Rectal smooth muscle tissue (tissue), 1 donor: ENCODE data around the gene KCNC1.

Experiments
- H3K27ac ChIP-seq: one replicate; pipeline ENCODE4 v1.7.0; 2013; ENCODE audit warnings: low read depth, low read length, inconsistent platforms
- H3K27me3 ChIP-seq: one replicate; pipeline ENCODE4 v1.7.0; 2013; ENCODE audit warnings: low read length; ENCODE audit not compliant: control insufficient read depth, insufficient read depth
- H3K36me3 ChIP-seq: one replicate; pipeline ENCODE4 v1.7.0; 2013; ENCODE audit warnings: low read length; ENCODE audit not compliant: control insufficient read depth, insufficient read depth
- H3K4me1 ChIP-seq: one replicate; pipeline ENCODE4 v1.7.0; 2013; ENCODE audit warnings: low read length; ENCODE audit not compliant: control insufficient read depth, insufficient read depth
- H3K4me3 ChIP-seq: one replicate; pipeline ENCODE4 v1.7.0; 2013; ENCODE audit warnings: low read length
- H3K9ac ChIP-seq: one replicate; pipeline ENCODE4 v1.7.0; 2013; ENCODE audit warnings: low read length

The KCNC1 gene

DNA sequence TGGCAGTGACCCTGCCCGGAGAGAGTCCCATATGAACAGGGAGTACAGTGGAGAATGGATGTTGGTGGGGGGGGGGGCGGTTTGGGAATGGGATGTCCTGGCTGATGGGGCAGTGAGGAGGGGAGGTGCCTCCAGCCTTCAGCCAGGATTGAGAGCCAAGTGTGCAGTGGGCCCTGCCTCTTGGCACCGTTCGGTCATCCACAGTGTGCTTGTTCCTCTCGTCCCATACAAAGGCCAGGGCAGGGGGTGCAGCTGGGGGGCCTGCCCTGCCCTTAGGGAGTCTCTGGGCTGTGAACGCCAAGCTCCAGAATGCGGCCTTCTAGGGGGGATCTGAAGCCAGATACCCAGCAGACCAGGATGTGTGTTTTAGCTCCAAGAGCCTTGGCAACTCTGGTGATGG is 34.0 kb downstream of the KCNC1 start:
- H3K27ac ChIP-seq = no peak overlapping the region
- no peaks in the 10 kb centered on the region for H3K36me3 ChIP-seq
- H3K9ac ChIP-seq = no peak overlapping the region
- no peak overlapping the region for H3K4me3 ChIP-seq
- H3K27me3 ChIP-seq = no peaks in the 10 kb centered on the region
- no peaks in the 10 kb centered on the region for H3K4me1 ChIP-seq

DNA sequence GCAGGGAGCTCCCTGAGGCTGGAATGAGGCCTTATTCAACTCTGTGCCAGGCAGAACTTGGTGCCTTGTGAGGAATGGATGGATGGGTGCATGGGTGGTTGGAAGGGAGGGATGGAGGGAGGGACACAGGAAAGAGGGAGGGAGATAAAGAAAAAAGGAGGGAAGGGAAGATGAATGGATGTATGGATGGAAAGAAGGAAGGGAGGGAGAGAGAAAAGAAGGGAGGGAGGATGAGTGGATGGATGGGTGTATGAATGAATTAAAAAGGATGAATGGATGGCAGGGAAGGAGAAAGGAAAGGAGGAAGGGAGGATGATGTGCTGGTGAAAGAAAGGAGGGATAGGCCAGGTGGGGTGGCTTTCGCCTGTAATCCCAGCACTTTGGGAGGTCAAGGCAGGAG is 34.6 kb downstream of the KCNC1 start:
- H3K36me3 ChIP-seq = no peaks in the 10 kb centered on the region
- H3K4me1 ChIP-seq = no peaks in the 10 kb centered on the region
- H3K27ac ChIP-seq = no peak overlapping the region
- no peaks in the 10 kb centered on the region for H3K27me3 ChIP-seq
- H3K4me3 ChIP-seq = no peak overlapping the region
- H3K9ac ChIP-seq = no peak overlapping the region

- no peak overlapping the region for H3K4me3 ChIP-seq
- no peaks in the 10 kb centered on the region for H3K36me3 ChIP-seq
- H3K27ac ChIP-seq = no peak overlapping the region
- no peaks in the 10 kb centered on the region for H3K4me1 ChIP-seq
- no peaks in the 10 kb centered on the region for H3K27me3 ChIP-seq
- no peak overlapping the region for H3K9ac ChIP-seq
Measured at GRCh38 chr11:17770048-17770652, 35.6 kb downstream of the KCNC1 start.

DNA sequence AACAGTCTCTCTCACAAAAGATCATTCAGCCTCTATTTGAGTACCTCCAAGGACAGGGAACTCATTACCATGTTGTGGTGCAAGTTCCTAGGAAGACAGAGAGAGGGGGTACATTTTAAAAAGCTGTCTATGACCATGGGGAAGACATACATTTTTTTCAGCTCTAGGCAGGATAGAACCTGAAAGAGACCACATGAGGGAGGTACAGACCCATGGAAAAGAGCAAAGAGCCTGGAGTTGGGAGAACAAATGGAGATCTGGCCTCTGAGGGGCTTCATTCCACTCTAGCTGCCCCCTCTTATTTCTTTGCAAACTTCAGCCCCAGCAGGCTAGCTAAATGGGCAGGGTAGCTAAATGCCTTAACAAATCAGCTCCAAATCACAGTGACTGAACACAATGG is 36.3 kb downstream of the KCNC1 start:
- H3K36me3 ChIP-seq = no peaks in the 10 kb centered on the region
- H3K27ac ChIP-seq = no peak overlapping the region
- no peaks in the 10 kb centered on the region for H3K27me3 ChIP-seq
- no peaks in the 10 kb centered on the region for H3K4me1 ChIP-seq
- H3K9ac ChIP-seq = no peak overlapping the region
- no peak overlapping the region for H3K4me3 ChIP-seq

DNA sequence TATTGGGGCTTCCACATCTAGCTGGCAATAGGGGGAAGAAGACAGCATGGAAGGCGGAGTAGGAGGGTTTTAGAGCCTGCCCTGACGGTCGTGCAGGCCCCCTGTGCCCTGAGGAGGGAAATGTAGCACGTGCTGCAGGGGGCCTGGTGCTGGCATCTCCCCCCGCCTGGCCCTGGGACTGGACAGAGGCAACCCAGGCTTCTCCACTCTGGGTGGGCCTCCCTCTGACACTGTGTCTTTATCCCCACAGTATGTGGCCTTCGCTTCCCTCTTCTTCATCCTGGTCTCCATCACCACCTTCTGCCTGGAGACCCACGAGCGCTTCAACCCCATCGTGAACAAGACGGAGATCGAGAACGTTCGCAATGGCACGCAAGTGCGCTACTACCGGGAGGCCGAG is 36.8 kb downstream of the KCNC1 start:
- Histone ChIP-seq H3K27me3 (no peaks in the 10 kb centered on the region), H3K27ac (no peak overlapping the region), H3K4me1 (no peaks in the 10 kb centered on the region), H3K4me3 (no peak overlapping the region), H3K9ac (no peak overlapping the region), H3K36me3 (no peaks in the 10 kb centered on the region)

- Histone ChIP-seq H3K27me3 (no peaks in the 10 kb centered on the region), H3K36me3 (no peaks in the 10 kb centered on the region), H3K27ac (no peak overlapping the region), H3K9ac (no peak overlapping the region), H3K4me3 (no peak overlapping the region), H3K4me1 (no peaks in the 10 kb centered on the region)
Measured at GRCh38 chr11:17771841-17772401, 37.3 kb downstream of the KCNC1 start.

- no peaks in the 10 kb centered on the region for H3K27me3 ChIP-seq
- no peak overlapping the region for H3K27ac ChIP-seq
- H3K4me3 ChIP-seq = no peak overlapping the region
- no peaks in the 10 kb centered on the region for H3K4me1 ChIP-seq
- H3K9ac ChIP-seq = no peak overlapping the region
- H3K36me3 ChIP-seq = no peaks in the 10 kb centered on the region
Measured at GRCh38 chr11:17772704-17773600, 38.4 kb downstream of the KCNC1 start.

GRCh38 chr11:17773674-17774073 is 39.1 kb downstream of the KCNC1 start:
- Histone ChIP-seq H3K36me3 (no peaks in the 10 kb centered on the region), H3K4me1 (no peaks in the 10 kb centered on the region), H3K9ac (no peak overlapping the region), H3K4me3 (no peak overlapping the region), H3K27me3 (no peaks in the 10 kb centered on the region), H3K27ac (no peak overlapping the region)

DNA sequence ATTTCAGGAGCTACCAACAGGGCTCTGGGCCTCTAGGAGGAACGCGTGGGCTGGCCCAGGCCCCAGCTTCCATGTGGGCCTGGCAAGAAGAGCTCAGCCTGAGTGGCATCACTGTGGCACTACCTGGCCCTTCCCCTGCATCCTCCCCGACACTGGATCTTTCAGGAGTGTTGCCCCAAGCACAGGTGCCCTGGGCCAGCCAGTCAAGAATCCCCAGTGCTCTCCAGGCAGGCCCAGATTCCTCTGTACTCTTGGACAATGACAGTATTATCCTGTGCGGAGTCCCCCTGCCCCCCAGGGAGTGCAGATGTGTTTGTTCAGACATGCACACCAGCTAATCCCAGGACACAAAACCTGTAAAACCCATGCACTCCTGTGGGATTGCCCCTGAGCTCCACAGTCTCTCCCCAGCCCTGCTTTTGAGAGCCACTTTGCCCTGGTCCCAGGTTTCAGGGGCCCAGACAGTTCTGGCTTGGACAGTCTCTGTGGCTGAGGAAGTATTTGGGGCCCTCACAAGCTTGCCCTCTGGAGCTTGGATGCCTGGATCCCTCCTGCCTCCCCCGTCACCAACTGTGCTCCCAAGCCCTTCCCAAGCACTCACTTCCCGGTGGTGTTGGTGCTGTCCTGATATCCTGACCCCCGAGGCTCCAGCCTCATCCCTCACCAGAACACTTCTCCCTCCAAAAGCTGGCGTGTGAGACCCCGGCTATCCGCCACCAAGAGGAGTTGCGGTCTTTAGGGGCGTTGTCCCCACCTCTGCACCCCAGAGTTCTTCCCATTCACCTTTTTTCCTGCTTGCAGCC is 39.9 kb downstream of the KCNC1 start:
- H3K27me3 ChIP-seq = no peaks in the 10 kb centered on the region
- H3K4me3 ChIP-seq = no peak overlapping the region
- no peak overlapping the region for H3K27ac ChIP-seq
- H3K4me1 ChIP-seq = no peaks in the 10 kb centered on the region
- H3K9ac ChIP-seq = no peak overlapping the region
- no peaks in the 10 kb centered on the region for H3K36me3 ChIP-seq

DNA sequence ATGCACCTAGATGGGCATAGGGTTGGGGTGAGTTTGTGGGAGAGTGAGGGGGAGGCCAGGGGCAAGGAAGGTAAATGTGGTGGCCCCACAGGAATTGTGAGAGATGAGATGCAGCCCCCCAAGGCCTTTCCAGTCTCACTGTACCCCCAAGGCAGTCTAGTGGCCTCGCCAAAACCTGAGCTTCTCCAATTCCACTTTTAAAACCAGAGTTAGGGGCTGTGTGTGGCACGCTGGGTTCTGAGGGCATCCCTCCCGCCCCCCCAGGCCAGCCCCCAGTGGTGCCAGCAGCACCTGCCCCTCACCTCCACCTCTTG is 40.4 kb downstream of the KCNC1 start:
- Histone ChIP-seq H3K4me1 (no peaks in the 10 kb centered on the region), H3K27me3 (no peaks in the 10 kb centered on the region), H3K4me3 (no peak overlapping the region), H3K36me3 (no peaks in the 10 kb centered on the region), H3K9ac (no peak overlapping the region), H3K27ac (no peak overlapping the region)

- no peak overlapping the region for H3K4me3 ChIP-seq
- no peak overlapping the region for H3K9ac ChIP-seq
- no peaks in the 10 kb centered on the region for H3K27me3 ChIP-seq
- no peaks in the 10 kb centered on the region for H3K36me3 ChIP-seq
- H3K27ac ChIP-seq = no peak overlapping the region
- no peaks in the 10 kb centered on the region for H3K4me1 ChIP-seq
Measured at GRCh38 chr11:17775507-17776211, 41.1 kb downstream of the KCNC1 start.
